Panc1 (cell line): Measurements from ENCODE around the gene HHIP.

Source experiments
- CTCF ChIP-seq: fragments of 450-650 bp; IDR thresholded peaks from 2 replicates; pipeline ENCODE4 v1.5.1; 2017; ENCODE audit warnings: mild to moderate bottlenecking
- POLR2AphosphoS5 ChIP-seq: IDR thresholded peaks from 2 replicates; pipeline ENCODE4 v1.6.1; 2012; ENCODE audit warnings: mild to moderate bottlenecking, low read depth, low read length, moderate library complexity
- REST ChIP-seq, 2 experiments: IDR thresholded peaks; 2 replicates each; pipeline ENCODE4 v1.6.1; 2011 to 2012; ENCODE audit warnings: low read depth in 2 of 2, control low read depth in 1 of 2, low read length in 1 of 2, mild to moderate bottlenecking in 1 of 2, moderate library complexity in 1 of 2; ENCODE audit not compliant: insufficient read depth in 1 of 2
- SIN3A ChIP-seq: IDR thresholded peaks from 2 replicates; pipeline ENCODE4 v1.6.1; 2012; ENCODE audit warnings: low read depth, mild to moderate bottlenecking, low read length, moderate library complexity, borderline replicate concordance; ENCODE audit not compliant: insufficient read depth
- TCF7L2 ChIP-seq: IDR thresholded peaks from 2 replicates; pipeline ENCODE4 v1.6.1; 2011; ENCODE audit warnings: mild to moderate bottlenecking, low read depth, low read length, inconsistent platforms

GRCh38 chr4:144729175-144729574 lies 83.2 kb downstream of the HHIP start:
- TF ChIP-seq CTCF, result no peak
- TF ChIP-seq SIN3A, result no peak
- no peak for TF ChIP-seq REST (IDR thresholded peaks at IDR 0.05; ENCODE audit: insufficient read depth in 1 of 2, low read depth in 2 of 2, low read length in 1 of 2)
- no peak for TF ChIP-seq POLR2AphosphoS5
- TF ChIP-seq TCF7L2, result no peak
